Amygdala (tissue), 56 donors: Measurements from ENCODE around the gene FPGS.
"Not testable (repeated sequence)": the region's sequence is repeated elsewhere in the genome, so short reads cannot be mapped to it uniquely, and the experiment has no call there.

ENCODE experiments used
- DNase-seq, 56 donors: peaks; one replicate each; lab custom pipeline; 2025; lab: John Stamatoyannopoulos, UW

The FPGS gene

DNA sequence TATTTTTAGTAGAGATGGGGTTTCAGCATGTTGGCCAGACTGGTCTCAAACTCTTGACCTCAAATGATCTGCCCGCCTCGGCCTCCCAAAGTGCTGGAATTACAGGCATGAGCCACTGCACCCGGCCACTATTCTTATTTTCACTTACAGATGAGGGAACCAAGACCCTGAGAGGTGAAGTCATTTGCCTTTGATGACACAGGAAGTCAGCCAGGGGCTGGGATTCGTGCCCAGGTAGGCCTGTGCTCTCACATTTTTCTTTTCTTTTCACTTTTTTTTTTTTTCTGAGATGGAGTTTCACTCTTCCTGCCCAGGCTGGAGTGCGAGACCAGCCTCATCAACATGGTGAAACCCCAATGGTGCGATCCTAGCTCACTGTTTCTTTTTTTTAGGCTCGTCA is 29.6 kb downstream of the FPGS start:
- no peak for DNase-seq

DNA sequence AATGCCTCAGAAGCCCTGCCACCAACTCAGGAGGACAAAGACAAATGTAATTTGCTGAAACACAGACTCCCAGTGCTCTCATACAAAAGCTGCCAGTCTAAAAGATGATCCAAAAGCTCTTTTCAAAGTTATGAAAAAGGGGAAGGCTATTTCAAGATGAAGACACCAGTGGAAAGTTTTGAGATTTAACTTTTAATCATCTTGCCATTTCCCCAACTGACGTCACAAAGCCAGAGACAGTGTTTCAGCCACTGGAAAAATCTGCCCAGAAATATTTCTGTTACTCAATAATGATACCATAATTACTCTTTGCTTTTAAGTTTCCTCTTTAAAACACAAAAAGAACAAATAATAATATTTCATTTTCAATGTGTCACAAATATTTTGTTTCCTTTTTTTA is 30.9 kb downstream of the FPGS start:
- DNase-seq: no peak

DNA sequence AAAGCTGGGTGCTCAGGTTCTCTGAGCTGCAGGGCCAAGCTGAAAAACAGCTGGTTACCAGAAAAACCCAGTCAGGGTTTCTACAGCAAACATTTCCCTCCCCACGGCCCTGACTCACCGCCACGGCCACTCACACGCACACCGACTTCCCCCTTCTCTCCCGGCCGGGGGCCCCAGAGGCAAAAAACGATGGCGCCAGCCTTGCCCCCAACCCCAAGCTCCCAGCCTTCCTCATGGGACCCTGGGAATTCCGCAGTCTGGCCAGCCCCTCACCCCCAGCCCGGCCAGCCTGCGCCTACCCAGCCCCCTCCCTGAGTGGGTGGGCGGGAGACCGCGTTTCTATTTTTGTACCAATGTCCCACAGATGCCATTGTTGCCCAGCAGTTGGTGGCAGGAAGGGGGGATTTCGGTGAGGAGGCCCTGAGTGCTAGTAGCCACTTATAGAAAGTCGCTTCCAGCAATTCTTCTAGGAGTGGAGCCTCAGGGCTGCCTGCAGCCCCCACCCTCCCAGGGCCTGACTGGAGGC is 33.4 kb downstream of the FPGS start:
- DNase-seq: peak in 1 of 56 donors; percentile 8

DNA sequence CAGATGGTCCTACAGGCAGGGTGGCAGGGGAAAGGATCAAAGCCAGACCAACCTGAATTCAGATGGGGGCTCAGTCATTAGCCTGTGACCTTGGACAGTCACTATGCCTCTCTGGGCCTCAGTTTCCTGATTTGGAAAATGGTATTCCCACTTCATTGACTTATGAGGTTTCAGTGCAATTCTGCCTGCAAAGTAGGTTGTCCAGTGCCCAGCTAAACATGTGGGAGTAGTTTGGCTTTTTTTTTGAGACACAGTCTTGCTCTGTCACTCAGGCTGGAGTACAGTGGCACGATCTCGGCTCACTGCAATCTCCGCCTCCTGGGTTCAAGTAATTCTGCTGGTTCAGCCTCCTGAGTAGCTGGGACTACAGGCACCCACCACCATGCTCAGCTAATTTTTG is 33.9 kb downstream of the FPGS start:
- not testable (repeated sequence) for DNase-seq

DNA sequence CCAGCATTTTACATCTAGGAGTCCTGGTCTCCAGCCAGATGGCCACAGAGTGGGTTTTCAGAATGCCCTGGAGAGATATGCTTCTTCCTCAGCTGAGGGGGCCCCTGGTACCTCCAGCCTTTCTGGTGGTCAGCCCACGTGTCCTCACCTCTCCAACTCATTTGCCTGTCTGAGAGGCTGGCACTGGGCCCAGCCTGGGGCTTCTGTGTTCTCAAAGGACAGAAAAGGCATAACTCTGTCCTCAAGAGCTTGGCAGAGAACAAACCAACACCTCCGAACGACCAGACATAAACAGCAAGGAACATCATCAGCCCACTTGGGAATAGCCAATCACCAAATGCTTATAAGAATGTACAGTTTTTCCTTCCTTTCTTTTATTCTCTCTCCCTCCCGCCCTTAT is 34.7 kb downstream of the FPGS start:
- DNase-seq: no peak

DNA sequence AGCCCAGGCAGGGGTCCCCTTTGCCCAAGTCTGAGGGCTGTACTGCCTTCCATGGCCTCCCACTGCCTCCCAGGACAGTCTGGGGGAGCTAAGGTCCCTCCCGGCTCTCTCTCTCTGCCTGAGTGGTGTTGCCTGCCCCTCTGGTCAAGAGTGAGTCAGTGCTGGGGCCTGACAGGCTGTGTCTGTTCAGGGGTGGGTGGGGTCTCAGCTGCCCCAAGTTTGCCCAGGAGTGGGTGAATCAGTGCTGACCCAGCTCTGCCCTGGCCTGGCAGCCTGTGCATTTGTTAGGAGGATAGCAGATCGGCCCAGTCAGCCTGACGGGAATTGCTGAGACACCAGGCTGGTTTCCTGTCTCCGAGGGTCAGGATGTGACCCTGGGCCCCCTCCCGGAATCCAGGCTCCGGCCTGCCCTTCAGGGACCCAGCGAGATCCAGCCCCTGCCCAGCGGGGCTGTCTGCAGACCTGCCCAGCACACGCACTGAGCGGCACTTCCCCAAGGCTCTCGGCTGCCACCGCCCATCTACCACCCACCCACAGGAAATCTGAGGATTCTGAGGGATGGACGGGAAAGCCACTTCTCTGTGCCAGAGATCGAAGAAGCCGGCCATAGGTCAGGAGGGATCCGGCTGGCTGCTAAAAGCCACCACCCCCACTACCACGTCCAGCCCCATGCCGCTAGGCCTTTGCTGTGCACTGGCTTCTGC is 35.8 kb downstream of the FPGS start:
- peak in 1 of 56 donors; percentile 16 for DNase-seq

- DNase-seq: no peak
Observed at GRCh38 chr9:127841087-127841835, 38.6 kb downstream of the FPGS start.

- no peak for DNase-seq
Observed at GRCh38 chr9:127844821-127845359, 42.2 kb downstream of the FPGS start.

DNA sequence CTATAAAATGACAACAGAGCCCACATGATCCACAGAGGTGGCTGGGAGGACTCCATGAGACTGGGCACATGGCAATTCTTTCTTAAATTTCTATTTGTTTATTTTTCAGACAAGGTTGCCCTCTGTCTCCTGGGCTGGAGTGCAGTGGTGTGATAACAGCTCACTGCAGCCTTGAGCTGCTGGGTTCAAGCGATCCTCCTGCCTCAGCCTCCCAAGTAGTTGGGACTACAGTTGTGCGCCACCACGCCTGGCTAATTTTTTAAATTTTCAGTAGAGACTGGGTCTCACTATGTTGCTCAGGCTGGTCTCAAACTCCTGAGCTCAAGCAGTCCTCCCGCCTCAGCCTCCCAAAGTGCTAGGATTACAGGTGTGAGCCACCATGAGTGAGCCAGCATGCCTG is 42.9 kb downstream of the FPGS start:
- DNase-seq: not testable (repeated sequence)

DNA sequence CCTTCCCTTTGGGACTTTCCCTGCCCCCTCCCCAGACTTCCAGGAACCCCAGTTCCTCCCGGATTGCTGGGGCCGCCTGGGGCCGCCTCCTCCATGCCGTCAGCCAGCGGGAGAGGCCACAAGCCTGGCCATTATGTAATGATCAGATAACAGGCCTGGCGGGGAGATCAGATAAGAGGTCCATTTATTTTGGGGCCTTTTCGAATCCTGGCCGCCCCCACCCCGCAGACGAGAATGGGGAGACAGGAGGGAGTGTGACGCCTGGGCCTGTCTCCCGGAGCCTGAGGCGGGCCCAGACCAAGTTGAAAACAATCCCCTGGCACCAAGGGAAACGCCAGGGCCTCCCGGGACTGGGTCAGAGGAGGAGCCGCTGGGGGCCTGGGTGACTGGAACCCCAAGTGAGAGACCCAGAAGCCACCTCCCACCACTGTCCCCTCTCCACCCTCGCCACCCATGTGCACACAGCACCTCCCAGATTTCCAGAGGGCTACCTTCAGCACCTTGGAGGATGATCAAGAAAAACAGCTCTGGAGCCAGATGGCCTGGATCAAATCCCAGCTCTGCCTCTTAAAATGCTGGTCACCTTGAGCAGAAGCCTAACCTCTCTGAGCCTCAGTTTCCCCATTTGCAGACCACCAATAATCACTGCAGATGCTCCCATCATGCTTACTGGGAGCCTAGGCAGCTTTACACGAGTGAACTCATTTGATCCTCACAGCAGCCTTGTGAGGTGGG is 43.9 kb downstream of the FPGS start:
- no peak for DNase-seq

- no peak for DNase-seq
Observed at GRCh38 chr9:127847178-127847510, 44.5 kb downstream of the FPGS start.

DNA sequence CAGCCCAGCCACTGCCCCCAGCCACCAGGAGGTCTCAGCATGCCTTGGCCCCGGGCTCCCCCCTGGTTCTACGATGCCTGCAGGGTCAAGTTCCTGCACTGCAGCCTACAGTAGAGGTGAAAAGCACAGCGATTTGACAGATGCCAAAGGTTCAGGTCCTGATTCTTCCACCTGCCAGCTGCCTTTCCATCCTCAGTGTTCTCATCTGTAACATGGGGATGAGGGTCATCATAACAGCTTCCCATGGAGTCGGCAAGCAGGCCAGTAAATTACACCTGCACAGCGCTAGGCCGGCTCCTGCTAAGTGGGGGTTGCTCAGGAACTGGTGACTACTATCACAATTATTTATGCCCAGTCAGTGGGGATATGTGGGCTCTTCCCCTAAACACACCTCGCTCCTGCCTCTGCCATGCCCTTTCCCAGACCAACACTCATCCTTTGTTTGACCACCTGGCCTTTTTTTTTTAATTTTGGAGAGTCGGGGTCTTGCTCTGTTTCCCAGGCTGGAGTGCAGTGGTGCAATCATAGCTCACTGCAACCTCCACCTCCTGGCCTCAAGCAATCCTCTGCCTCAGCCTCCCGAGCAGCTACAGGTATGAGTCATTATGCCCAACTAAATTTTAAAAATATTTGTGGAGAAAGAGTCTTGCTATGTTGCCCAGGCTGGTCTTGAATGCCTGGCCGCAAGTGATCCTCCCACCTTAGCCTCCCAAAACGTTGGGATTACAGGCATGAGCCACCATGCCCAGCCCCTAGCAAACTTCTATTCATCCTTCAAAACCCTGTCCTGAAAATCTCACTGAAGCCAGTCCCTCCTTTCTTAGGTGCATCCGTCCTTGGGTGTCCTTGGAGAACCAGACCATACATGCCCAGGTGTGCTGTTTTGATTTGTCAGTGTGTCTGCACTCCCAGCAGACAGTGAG is 45.4 kb downstream of the FPGS start:
- DNase-seq: no peak

GRCh38 chr9:127848756-127849504 is 46.2 kb downstream of the FPGS start:
- no peak for DNase-seq

- no peak for DNase-seq
Observed at GRCh38 chr9:127850286-127850830, 47.7 kb downstream of the FPGS start.

DNA sequence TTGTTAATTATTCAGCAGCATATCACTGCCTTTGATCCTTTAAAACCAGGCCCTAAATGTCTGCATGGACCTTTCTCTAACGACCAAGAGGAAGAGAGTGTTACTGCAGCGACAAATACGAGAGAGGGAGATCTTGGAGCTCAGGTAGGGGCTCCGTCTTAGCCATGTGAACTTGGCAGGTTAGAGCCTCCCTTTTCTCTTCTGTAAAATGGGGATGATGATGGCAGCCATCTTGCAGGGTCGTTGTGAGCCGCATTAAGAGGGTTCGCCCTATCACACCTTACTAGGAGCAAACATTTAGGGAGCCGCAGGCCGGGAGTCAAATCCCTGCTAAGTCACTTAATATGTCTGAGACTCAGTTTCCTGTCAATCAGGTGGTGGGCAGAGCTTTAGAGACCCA is 50.1 kb downstream of the FPGS start:
- DNase-seq: no peak

DNA sequence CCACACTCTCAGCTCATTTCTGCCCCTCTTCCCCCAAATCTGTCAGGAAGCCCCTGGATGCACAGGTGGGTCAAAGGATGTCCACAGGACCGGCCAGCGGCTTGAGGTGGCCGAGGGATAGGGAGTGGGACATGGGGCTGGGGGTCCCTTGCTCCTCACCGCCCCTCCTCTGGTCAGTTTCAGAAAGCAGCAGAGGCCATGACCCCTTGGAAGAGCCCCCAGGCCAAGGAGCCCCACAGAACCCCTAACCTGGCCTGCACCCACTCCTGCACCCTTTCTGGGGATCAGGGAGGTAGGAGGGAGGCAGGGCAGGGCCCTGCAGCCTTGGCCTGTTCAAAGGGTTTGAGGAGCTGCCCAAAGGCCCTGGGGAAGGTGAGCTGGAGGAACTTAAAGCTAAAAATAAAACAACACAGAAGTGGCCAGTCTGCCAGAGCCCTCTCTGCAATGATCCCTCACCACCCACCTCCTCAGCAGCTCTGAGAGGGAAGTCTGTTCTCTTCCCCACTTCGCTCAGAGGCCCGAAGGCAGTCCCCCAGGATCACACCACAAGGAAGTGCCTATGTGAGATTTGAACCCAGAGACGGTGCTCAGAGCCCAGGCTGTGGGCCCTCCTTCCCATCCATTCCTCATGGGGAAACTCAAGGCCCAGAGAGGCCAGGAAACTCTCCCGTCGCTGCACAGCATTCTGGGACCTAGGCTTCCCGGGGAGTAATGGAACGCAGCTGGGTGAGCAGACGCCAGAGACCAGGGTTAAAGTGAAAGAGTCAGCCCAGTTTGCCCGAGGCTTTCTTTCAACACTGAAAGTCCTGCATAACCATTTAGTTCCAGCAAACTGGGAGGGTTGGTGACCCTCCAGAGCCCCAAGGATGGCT is 50.9 kb downstream of the FPGS start:
- DNase-seq: no peak

DNA sequence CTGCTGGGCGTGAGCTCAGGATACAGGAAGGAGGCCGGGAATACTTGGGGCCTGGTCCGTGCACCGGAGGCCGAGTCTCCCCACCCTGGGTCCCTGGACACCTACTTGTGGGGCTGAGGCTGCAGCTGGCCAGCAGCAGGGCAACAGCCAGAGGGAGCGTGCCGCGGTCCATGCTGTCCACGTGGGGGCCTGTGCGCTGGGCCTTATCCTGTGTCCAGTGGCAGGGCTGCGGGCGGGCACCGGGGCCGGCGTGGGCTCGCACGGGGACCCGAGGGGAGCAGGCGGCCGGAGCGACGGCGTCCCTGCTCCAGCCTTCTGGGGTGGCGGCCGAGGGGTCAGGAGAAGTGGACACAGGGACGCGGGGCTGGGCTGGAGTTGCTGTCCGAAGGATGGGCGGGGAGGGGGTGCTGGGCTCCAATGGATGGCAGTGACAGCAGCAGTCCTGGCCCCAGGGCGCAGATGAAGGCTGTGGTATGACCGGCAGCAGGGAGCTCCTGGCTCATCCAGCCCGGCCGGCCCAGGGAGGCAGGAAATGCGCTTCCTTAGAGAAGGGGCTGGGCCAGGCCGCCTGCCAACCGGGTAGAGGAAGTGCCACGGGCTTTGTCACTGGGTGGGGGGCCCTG is 51.6 kb downstream of the FPGS start, which contains the start of gene ENG:
TSS of gene ENG (minus strand) at position 475 of the 623 bp plus-strand sequence. CDS start at position 172, 303 bp downstream.
- DNase-seq: peak in 8 of 56 donors; percentile 9 to 48 (median 15)
